Fibroblast of mammary gland (primary cell): ENCODE measurements around the gene ZNF511.

Experiments used
- DNase-seq: peaks from one replicate; pipeline ENCODE4 v3.0.0-alpha.2; 2010; ENCODE audit warnings: low read depth
- H3K4me3 ChIP-seq: 2 replicates; pipeline ENCODE4 v1.5.1; 2011; ENCODE audit warnings: low read depth, mild to moderate bottlenecking, low read length, moderate library complexity; ENCODE audit not compliant: control insufficient read depth
- TF ChIP-seq, protein P1 (sequence below): conservative IDR thresholded peaks from 2 replicates; pipeline ENCODE4 v1.5.1; 2011; ENCODE audit warnings: low read depth, low read length, inconsistent platforms; ENCODE audit not compliant: control insufficient read depth, insufficient read depth

Gene ZNF511

DNA sequence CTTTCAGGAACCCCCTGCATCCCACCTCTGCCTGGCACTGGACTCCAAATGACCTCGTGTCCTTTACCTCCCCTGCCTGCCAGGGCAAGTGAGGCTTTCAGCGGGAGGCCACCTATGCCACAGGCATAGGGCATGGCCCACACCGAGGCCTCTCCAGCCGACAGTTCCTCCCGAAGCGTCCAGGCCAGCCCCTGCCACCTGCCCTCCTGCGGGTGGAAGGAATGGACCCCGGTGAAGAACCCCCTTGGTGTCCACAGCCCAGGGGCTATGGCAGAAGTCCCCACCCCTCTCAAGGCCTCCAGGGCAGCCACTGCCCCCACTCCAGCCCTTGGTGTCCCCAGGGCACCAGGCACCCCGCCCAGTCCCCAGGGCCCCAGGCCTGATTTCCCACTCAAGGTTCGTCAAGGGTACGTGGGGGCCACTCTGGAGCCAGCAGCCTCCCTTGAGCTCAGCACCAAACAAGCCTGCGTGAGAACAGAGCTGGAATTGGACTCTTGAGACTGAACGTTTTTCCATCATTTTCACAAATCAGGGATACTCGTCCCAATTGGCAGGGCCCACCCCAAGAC is 46.0 kb downstream of the ZNF511 start:
- DNase-seq = no peak
- TF ChIP-seq, protein P1, sequence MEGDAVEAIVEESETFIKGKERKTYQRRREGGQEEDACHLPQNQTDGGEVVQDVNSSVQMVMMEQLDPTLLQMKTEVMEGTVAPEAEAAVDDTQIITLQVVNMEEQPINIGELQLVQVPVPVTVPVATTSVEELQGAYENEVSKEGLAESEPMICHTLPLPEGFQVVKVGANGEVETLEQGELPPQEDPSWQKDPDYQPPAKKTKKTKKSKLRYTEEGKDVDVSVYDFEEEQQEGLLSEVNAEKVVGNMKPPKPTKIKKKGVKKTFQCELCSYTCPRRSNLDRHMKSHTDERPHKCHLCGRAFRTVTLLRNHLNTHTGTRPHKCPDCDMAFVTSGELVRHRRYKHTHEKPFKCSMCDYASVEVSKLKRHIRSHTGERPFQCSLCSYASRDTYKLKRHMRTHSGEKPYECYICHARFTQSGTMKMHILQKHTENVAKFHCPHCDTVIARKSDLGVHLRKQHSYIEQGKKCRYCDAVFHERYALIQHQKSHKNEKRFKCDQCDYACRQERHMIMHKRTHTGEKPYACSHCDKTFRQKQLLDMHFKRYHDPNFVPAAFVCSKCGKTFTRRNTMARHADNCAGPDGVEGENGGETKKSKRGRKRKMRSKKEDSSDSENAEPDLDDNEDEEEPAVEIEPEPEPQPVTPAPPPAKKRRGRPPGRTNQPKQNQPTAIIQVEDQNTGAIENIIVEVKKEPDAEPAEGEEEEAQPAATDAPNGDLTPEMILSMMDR = no peak
- no peak overlapping the region for H3K4me3 ChIP-seq

DNA sequence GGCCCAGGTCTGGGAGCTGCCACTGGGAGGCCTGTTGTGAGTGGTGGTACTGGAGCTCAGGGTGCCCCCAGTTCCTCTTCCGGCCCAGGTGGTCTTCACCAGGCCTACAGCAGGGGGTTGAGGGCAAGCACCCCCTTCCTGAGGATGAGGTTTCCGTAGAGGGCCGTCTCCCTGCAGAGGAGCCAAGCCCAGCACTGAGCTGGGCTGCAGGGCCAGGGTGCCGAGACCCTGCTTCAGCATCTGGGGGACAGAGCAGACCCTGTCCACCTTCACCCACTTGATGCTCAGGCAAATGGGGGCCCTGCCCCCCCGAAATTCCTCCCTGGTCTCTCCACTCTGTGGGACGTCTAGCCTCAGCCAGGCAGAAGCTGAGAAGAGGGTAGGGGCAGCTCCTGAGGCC is 46.6 kb downstream of the ZNF511 start:
- no peak for DNase-seq
- no peak overlapping the region for H3K4me3 ChIP-seq
- TF ChIP-seq, protein P1 = no peak

DNA sequence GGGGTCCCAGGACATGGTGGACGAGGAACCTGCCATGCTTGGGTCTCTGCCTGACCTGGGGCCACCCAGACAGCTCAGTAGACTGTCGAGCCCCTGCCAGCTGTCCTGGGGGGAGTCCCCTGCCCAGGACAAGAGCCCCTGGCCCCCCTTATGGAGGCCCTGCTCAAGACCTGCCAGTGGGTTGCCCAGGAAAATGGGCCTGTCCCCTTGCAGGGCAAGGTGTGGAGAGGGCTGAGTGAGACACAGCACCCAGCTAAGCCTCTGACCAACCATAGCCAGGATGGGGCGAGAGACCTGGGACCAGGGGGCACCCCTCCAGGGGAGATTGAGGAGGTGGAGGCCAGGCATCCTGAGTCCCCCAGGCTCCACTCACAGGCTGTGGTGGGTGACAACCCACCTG is 47.3 kb downstream of the ZNF511 start:
- TF ChIP-seq, protein P1 = no peak
- DNase-seq = no peak
- no peak overlapping the region for H3K4me3 ChIP-seq

DNA sequence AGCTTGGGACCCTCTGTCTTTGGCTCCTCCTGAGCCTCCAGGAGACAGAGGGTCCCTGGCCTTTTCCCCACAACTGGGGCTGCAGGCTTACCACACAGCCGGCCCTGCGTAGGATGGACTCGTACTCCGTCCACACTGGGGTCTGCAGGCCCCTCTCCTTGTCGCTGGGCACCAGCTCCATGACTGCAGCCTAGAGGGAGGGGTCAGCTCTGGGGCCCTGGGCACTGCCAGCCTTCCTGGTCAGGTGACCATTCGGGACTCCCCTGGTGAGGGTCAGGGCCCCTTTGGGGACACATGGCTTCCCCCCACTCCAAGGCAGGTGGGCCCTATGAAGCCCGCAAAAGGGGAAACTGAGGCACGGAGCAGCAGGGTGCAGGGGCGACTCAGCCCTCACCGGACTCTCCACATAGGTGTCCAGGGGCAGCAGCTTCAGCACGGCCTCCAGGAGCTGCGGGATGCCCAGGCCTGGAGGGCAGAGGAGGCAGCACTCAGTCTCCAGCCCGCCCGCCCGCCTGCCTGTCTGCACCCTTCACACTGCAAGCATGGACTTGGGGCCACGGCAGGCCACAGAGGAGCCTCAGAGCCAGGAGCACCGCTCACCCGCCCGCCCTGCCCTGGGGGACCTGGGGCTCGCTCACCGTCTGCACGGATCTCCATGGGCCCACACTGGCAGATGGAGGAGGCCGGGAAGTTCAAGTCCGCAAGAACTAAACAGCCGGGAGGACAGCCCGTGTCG is 48.0 kb downstream of the ZNF511 start:
- DNase-seq = no peak
- TF ChIP-seq, protein P1 = no peak
- peak overlapping the region; percentile 34 for H3K4me3 ChIP-seq

DNA sequence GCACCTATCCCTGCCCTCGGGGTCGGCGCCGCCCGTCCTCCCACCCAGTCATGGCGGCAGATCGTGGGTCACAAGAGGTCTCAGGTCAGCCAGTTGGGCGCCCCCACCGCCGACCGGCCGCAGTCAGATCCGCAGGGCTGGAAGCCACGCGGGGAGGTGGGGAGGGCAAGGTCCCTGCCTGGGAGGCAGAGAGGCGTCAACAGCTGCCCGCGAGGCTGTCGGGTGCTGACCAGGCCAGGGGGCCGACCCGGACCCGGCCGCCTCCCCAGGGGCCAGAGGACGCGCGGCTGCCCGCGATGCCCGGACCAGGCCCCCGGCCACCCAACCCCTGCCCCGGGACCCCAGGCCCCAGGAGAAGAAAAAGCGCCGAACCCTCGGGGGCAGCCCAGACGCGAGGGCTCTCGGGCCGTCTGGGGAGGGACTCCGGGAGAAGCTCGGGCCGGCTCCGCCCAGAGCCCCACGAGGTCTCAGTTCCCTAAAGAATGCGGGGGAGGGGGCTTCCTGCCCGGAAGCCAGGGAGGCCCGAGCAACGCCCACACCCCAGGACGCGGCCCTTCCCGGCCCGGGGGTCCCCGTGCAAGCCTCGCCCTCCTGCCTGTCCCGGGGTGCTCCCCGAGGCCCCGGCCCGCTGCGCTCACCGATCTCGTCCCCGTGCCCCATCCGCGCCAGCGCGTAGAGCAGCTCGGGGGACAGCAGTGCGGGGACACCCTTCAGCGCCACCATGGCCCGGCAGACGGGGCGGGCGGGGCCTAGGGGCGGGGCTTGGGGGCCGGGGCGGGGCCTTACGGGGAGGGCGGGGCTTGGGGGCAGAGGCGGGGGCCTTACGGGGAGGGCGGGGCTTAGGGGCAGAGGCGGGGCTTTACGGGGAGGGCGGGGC is 48.8 kb downstream of the ZNF511 start, which contains the start of gene FUOM:
Gene FUOM (minus strand): TSS at position 735 of the 877 bp plus-strand sequence. CDS start 12 bp downstream, at position 723.
- DNase-seq = peak; percentile 34
- TF ChIP-seq, protein P1 = no peak
- peak within 1 kb of the TSS; percentile 34 for H3K4me3 ChIP-seq

DNA sequence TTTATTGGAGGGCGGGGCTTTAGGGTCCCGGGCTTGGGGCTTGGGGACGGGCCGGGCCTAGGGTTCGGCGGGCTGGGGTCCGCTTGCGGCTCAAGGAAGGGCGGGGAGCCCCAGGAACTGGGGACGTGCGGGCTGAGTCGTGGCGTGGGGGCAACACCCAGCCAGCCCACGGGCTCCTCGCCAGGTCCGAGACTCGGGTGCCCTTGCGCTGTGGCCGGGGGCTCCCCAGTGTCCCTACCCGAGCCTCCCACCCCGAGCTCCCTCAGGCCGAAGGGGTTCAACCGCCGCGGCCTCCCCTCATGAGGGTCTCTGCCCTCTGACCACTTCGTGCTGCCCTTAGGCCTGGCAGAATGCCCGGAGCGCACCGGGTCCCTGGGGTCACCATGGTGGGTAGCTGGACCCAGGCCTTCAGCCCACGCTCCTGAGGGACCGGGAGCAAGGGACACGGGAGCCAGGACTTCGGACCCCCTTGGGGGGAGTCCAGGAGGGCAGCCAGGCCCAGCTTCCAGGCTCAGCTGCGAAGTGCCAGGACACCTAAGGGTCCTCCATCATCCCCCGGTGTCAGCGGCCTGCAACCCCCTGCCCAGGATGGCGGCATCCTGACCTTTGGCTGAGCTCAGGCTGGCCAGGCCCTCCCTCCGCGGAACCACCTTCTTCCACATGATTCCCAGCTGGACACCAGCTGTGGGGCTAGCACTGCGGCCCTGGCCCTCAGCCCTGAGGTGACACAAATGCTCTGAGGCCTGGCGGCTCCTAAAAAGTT is 49.6 kb downstream of the ZNF511 start:
- no peak overlapping the region for H3K4me3 ChIP-seq
- TF ChIP-seq, protein P1 = no peak
- no peak for DNase-seq
